ENCODE measurements around the gene LAMA3. TPM values are rescaled to one million over a fixed set of nuclear protein-coding genes. Genes with fewer than 3 reads are reported as not detected.

The LAMA3 gene
- total RNA-seq, 1 donor, result 8.3 TPM

DNA sequence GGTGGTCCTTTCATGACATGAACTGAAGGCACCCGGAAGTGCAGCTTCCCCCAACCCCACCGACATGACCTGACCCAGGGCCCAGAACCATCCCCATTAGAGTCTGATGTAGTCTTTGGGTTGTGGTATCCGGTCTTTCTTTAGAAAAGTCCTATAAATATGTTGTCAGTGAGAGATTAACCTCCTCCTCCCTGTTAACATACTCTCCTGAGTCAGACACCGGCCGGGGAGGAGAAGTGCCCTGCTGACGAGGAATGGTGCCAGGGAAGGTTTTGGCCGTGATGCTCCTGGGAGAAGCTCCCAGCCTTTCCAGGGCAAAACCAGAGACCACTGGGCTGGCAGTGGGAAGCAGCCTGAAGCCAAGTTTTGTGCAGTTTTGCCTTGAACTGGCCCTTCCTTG is 109.0 kb downstream of the LAMA3 start:
- H3K36me3 ChIP-seq (ENCODE audit: insufficient read depth, low read length), result no peaks in the 10 kb centered on the region
- peak; percentile 75 for DNase-seq (ENCODE audit: insufficient read length, low spot score, missing footprints)
- H4K20me1 ChIP-seq (ENCODE audit: insufficient read depth, low read length), result no peaks in the 10 kb centered on the region
- H3K27ac ChIP-seq (ENCODE audit: low read depth, low read length), result no peak overlapping the region
- no peaks in the 10 kb centered on the region for H3K79me2 ChIP-seq (ENCODE audit: insufficient read depth, low read length)
- TF ChIP-seq, protein P1, sequence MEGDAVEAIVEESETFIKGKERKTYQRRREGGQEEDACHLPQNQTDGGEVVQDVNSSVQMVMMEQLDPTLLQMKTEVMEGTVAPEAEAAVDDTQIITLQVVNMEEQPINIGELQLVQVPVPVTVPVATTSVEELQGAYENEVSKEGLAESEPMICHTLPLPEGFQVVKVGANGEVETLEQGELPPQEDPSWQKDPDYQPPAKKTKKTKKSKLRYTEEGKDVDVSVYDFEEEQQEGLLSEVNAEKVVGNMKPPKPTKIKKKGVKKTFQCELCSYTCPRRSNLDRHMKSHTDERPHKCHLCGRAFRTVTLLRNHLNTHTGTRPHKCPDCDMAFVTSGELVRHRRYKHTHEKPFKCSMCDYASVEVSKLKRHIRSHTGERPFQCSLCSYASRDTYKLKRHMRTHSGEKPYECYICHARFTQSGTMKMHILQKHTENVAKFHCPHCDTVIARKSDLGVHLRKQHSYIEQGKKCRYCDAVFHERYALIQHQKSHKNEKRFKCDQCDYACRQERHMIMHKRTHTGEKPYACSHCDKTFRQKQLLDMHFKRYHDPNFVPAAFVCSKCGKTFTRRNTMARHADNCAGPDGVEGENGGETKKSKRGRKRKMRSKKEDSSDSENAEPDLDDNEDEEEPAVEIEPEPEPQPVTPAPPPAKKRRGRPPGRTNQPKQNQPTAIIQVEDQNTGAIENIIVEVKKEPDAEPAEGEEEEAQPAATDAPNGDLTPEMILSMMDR (IDR thresholded peaks at IDR 0.05; ENCODE audit: extremely low read depth, low read depth, low read length), result no peak
- H3K4me1 ChIP-seq (ENCODE audit: insufficient read depth, low read length), result no peaks in the 10 kb centered on the region
- no peaks in the 10 kb centered on the region for H3K27me3 ChIP-seq (ENCODE audit: insufficient read depth, low read length)
- H2AFZ ChIP-seq (ENCODE audit: low read length), result peak overlapping the region; percentile 64
- H3K9me3 ChIP-seq (ENCODE audit: low read depth, low read length), result no peaks in the 10 kb centered on the region
- peak overlapping the region; percentile 26 for H3K4me2 ChIP-seq (ENCODE audit: insufficient read depth, low read length)
- no peak overlapping the region for H3K4me3 ChIP-seq (ENCODE audit: insufficient read depth, low read length)

DNA sequence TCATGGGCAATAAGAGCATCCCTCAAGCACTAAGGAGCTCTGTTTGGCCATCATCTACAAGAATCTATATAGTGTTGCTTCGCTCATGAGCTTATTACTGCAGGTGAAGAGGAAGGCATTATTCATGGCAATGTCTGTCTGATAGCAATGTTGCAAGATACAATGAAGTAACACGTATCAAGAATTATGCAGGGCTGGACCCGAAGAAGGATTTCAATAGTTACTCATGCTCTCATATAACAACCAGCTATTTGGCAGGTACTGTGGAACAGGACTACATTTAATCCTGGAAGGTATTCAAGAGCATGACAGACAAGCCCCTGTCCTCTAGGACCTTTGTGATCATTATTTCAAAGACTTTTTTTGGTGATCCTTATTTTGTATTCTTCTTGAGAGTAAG is 109.6 kb downstream of the LAMA3 start:
- H3K36me3 ChIP-seq (ENCODE audit: insufficient read depth, low read length), result no peaks in the 10 kb centered on the region
- H3K27me3 ChIP-seq (ENCODE audit: insufficient read depth, low read length), result no peaks in the 10 kb centered on the region
- DNase-seq (ENCODE audit: insufficient read length, low spot score, missing footprints), result no peak
- no peak overlapping the region for H3K4me3 ChIP-seq (ENCODE audit: insufficient read depth, low read length)
- no peak overlapping the region for H3K27ac ChIP-seq (ENCODE audit: low read depth, low read length)
- no peaks in the 10 kb centered on the region for H3K79me2 ChIP-seq (ENCODE audit: insufficient read depth, low read length)
- H2AFZ ChIP-seq (ENCODE audit: low read length), result no peak overlapping the region
- no peaks in the 10 kb centered on the region for H3K9me3 ChIP-seq (ENCODE audit: low read depth, low read length)
- H3K4me2 ChIP-seq (ENCODE audit: insufficient read depth, low read length), result no peak overlapping the region
- TF ChIP-seq, protein P1 (IDR thresholded peaks at IDR 0.05; ENCODE audit: extremely low read depth, low read depth, low read length), result no peak
- no peaks in the 10 kb centered on the region for H4K20me1 ChIP-seq (ENCODE audit: insufficient read depth, low read length)
- H3K4me1 ChIP-seq (ENCODE audit: insufficient read depth, low read length), result no peaks in the 10 kb centered on the region

DNA sequence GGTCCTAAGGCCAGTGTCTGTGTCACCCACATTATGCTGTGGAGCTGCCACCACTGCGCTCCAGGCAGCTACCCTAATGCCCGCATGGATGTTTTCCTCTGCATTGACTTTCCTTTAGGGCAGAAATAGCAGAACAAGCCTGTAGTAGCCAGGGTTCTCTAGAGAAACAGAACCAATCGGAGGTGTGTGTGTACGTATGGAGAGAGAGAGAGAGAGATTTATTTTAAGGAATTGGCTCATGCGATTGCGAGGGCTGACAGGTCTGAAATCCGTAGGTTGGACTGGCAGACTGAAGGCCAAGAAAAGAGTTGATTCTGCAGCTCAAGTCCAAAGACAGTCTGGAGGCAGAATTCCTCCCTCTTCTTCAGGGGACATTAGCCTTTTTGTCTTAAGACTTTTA is 110.3 kb downstream of the LAMA3 start:
- Histone ChIP-seq H4K20me1 (ENCODE audit: insufficient read depth, low read length) (no peaks in the 10 kb centered on the region), H3K27me3 (ENCODE audit: insufficient read depth, low read length) (no peaks in the 10 kb centered on the region), H3K4me2 (ENCODE audit: insufficient read depth, low read length) (no peak overlapping the region), H3K9me3 (ENCODE audit: low read depth, low read length) (no peaks in the 10 kb centered on the region), H2AFZ (ENCODE audit: low read length) (no peak overlapping the region), H3K27ac (ENCODE audit: low read depth, low read length) (no peak overlapping the region), H3K36me3 (ENCODE audit: insufficient read depth, low read length) (no peaks in the 10 kb centered on the region), H3K4me1 (ENCODE audit: insufficient read depth, low read length) (no peaks in the 10 kb centered on the region), H3K79me2 (ENCODE audit: insufficient read depth, low read length) (no peaks in the 10 kb centered on the region), H3K4me3 (ENCODE audit: insufficient read depth, low read length) (no peak overlapping the region)
- TF ChIP-seq, protein P1 (IDR thresholded peaks at IDR 0.05; ENCODE audit: extremely low read depth, low read depth, low read length), result no peak
- DNase-seq (ENCODE audit: insufficient read length, low spot score, missing footprints), result no peak

DNA sequence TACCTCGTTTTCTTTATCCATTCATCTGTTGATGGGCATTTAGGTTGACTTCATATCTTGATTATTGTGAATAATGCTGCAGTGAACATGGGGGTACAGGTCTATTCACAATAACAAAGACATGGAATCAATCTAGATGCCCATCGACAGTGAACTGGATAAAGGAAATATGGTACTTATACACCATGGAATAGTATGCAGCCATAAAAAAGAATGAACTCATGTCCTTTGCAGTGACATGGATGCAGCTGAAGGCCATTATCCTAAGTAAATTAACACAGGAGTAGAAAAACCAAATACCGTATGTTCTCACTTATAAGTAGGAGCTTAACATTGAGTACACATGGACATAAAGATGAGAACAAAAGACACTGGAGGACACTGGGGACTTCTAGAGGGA is 111.6 kb downstream of the LAMA3 start:
- H3K79me2 ChIP-seq (ENCODE audit: insufficient read depth, low read length), result no peaks in the 10 kb centered on the region
- H3K36me3 ChIP-seq (ENCODE audit: insufficient read depth, low read length), result no peaks in the 10 kb centered on the region
- no peak overlapping the region for H3K4me2 ChIP-seq (ENCODE audit: insufficient read depth, low read length)
- no peaks in the 10 kb centered on the region for H3K27me3 ChIP-seq (ENCODE audit: insufficient read depth, low read length)
- no peak overlapping the region for H3K27ac ChIP-seq (ENCODE audit: low read depth, low read length)
- H2AFZ ChIP-seq (ENCODE audit: low read length), result no peak overlapping the region
- DNase-seq (ENCODE audit: insufficient read length, low spot score, missing footprints), result no peak
- H3K4me3 ChIP-seq (ENCODE audit: insufficient read depth, low read length), result no peak overlapping the region
- no peaks in the 10 kb centered on the region for H4K20me1 ChIP-seq (ENCODE audit: insufficient read depth, low read length)
- TF ChIP-seq, protein P1 (IDR thresholded peaks at IDR 0.05; ENCODE audit: extremely low read depth, low read depth, low read length), result no peak
- H3K4me1 ChIP-seq (ENCODE audit: insufficient read depth, low read length), result no peaks in the 10 kb centered on the region
- H3K9me3 ChIP-seq (ENCODE audit: low read depth, low read length), result no peaks in the 10 kb centered on the region
